Kidney (tissue), 14 donors: Measurements from ENCODE around the gene LHFPL6. TPM values are rescaled to one million over a fixed set of nuclear protein-coding genes. Genes with fewer than 3 reads are reported as not detected.

Experiments
- DNase-seq, 5 donors: peaks; one replicate each; pipeline ENCODE4 v3.0.0-alpha.2; 2013 to 2020
- FAIRE-seq: peaks from 2 replicates; lab custom pipeline; 2012; peaks lifted over from hg19 to GRCh38; lab: Jason Lieb, UNC
- H3K27ac ChIP-seq, 2 donors: one replicate each; pipeline ENCODE4 v1.7.0; 2013; ENCODE audit warnings: low read depth in 2 of 2, low read length in 2 of 2, inconsistent platforms in 1 of 2
- H3K27me3 ChIP-seq: one replicate; pipeline ENCODE4 v1.7.1; 2013; ENCODE audit warnings: low read length, inconsistent platforms; ENCODE audit not compliant: control insufficient read depth, insufficient read depth
- H3K36me3 ChIP-seq, 3 donors: one replicate each; pipeline versions ENCODE4 v1.7.0 to v1.7.1; 2013; ENCODE audit warnings: low read length in 3 of 3, control low read depth in 1 of 3, inconsistent platforms in 1 of 3; ENCODE audit not compliant: insufficient read depth in 3 of 3, control insufficient read depth in 2 of 3
- H3K4me1 ChIP-seq, 3 donors: one replicate each; pipeline versions ENCODE4 v1.7.0 to v1.7.1; 2013; ENCODE audit warnings: low read length in 3 of 3, inconsistent platforms in 1 of 3, low read depth in 1 of 3; ENCODE audit not compliant: control insufficient read depth in 2 of 3, insufficient read depth in 2 of 3
- H3K4me3 ChIP-seq, 3 donors: one replicate each; pipeline versions ENCODE4 v1.7.0 to v1.8.1; 2013; ENCODE audit warnings: low read length in 3 of 3, control low read depth in 1 of 3, inconsistent platforms in 1 of 3
- H3K9ac ChIP-seq, 3 donors: one replicate each; pipeline versions ENCODE4 v1.7.0 to v1.7.1; 2013; ENCODE audit warnings: low read length in 3 of 3, control low read depth in 1 of 3, inconsistent platforms in 1 of 3
- H3K9me3 ChIP-seq, 3 donors: one replicate each; pipeline versions ENCODE4 v1.7.0 to v1.7.1; 2013; ENCODE audit warnings: low read length in 3 of 3, control low read depth in 1 of 3, inconsistent platforms in 1 of 3; ENCODE audit not compliant: control insufficient read depth in 2 of 3, insufficient read depth in 1 of 3
- CTCF ChIP-seq: IDR thresholded peaks from 3 replicates; pipeline ENCODE4 v1.5.1; 2012; ENCODE audit warnings: mild to moderate bottlenecking, moderate library complexity, borderline replicate concordance; ENCODE audit not compliant: insufficient read depth; ENCODE audit errors: extremely low read depth
- intact Hi-C: fragments of 100-400 bp; cut with DNase I; formaldehyde crosslinking; loops from one replicate; pipeline ENCODE4 v1.11.1; 2022
- polyA plus RNA-seq: library from polyadenylated mRNA; stranded (reverse); fragments of 350-450 nt; fragmentation: Illumina TruSeq; extraction: RNeasy Lipid Tissue Mini Kit (QIAGEN cat#74804); gene quantifications from one replicate; pipeline ENCODE4 v1.2.3, GENCODE V29; 2014; ENCODE audit warnings: low read depth, low replicate concordance; ENCODE audit not compliant: insufficient read depth
- total RNA-seq: library from RNA; stranded (reverse); fragmentation: NEBNext Ultra II Directional; extraction: Animal tissue kit (Norgen Biotek cat#: 25700); gene quantifications from one replicate; pipeline ENCODE4 v1.2.1, GENCODE V29; 2021
- donor health status: control.
- donor health status: control.
- donor health status: control.
- donor health status: control.
- donor health status: control.
- donor health status: DM: yes; HTN: yes; CAD: no.
- donor health status: Normal renal cell carcinoma (clear cell type).

The LHFPL6 gene
- total and polyA plus RNA-seq, 2 donors from 2014 or later, result 33.0 to 59.2 TPM

GRCh38 chr13:39450176-39450575, 152.8 kb downstream of the LHFPL6 start:
- intact Hi-C loops, result no loop called here
- DNase-seq, result no peak
- TF ChIP-seq CTCF, result no peak

GRCh38 chr13:39448834-39449233, 154.2 kb downstream of the LHFPL6 start:
- TF ChIP-seq CTCF, result no peak
- no peak for FAIRE-seq
- H3K27me3 ChIP-seq, result no peaks in the 10 kb centered on the region
- H3K9me3 ChIP-seq, result no peaks in the 10 kb centered on the region
- no peaks in the 10 kb centered on the region for H3K36me3 ChIP-seq
- no peak for DNase-seq
- no peak overlapping the region for H3K9ac ChIP-seq
- intact Hi-C loops, result no loop called here
- peaks cover 0 to 3% (median 0%) of the 10 kb centered on the region in 3 donors for H3K4me1 ChIP-seq
- H3K27ac ChIP-seq, result no peak overlapping the region
- no peak overlapping the region for H3K4me3 ChIP-seq

More at GRCh38 chr13:39450176-39450575, 152.8 kb downstream of the LHFPL6 start:
- Histone ChIP-seq H3K36me3 (no peaks in the 10 kb centered on the region), H3K4me3 (no peak overlapping the region), H3K27ac (no peak overlapping the region), H3K9me3 (no peaks in the 10 kb centered on the region), H3K4me1 (peaks cover 0 to 3% (median 0%) of the 10 kb centered on the region in 3 donors), H3K9ac (no peak overlapping the region), H3K27me3 (no peaks in the 10 kb centered on the region)
- no peak for FAIRE-seq

- Histone ChIP-seq H3K9me3 (no peaks in the 10 kb centered on the region), H3K4me3 (no peak overlapping the region), H3K4me1 (no peaks in the 10 kb centered on the region), H3K36me3 (no peaks in the 10 kb centered on the region), H3K9ac (no peak overlapping the region), H3K27me3 (no peaks in the 10 kb centered on the region), H3K27ac (no peak overlapping the region)
- no peak for TF ChIP-seq CTCF
- FAIRE-seq, result no peak
- DNase-seq, result no peak
- intact Hi-C loops, result no loop called here
These were observed 156.1 kb downstream of the LHFPL6 start for GRCh38 chr13:39446865-39447264.

- Histone ChIP-seq H3K9ac (no peak overlapping the region), H3K9me3 (no peaks in the 10 kb centered on the region), H3K27me3 (no peaks in the 10 kb centered on the region), H3K36me3 (no peaks in the 10 kb centered on the region), H3K4me3 (no peak overlapping the region), H3K27ac (no peak overlapping the region), H3K4me1 (no peaks in the 10 kb centered on the region)
- intact Hi-C loops, result no loop called here
- no peak for TF ChIP-seq CTCF
- no peak for FAIRE-seq
- no peak for DNase-seq
These were observed 158.1 kb downstream of the LHFPL6 start for GRCh38 chr13:39444866-39445265.
